Suprapubic skin (tissue), 4 donors: Measurements from ENCODE around the gene SPATA13.

Source experiments
- CTCF ChIP-seq, 2 donors: fragments of 200-600 bp in 1 of 2; fragments of 450-650 bp in 1 of 2; sonication (generic) in 1 of 2; IDR thresholded peaks; one replicate each; pipeline ENCODE4 v1.5.1; 2016 to 2019; ENCODE audit warnings: antibody characterized with exemption in 2 of 2, mild to moderate bottlenecking in 1 of 2, moderate library complexity in 1 of 2
- EP300 ChIP-seq: sonication (generic); formaldehyde crosslinking; IDR thresholded peaks from one replicate; pipeline ENCODE4 v1.6.1; 2017; ENCODE audit warnings: antibody characterized with exemption
- POLR2A ChIP-seq, 2 donors: fragments of 450-650 bp; IDR thresholded peaks; one replicate each; pipeline ENCODE4 v1.6.1; 2017; ENCODE audit warnings: antibody characterized with exemption in 2 of 2, mild to moderate bottlenecking in 2 of 2, moderate library complexity in 2 of 2
- POLR2AphosphoS5 ChIP-seq, 3 donors: sonication (generic); formaldehyde crosslinking; IDR thresholded peaks; one replicate each; pipeline ENCODE4 v1.6.1; 2017; ENCODE audit warnings: antibody characterized with exemption in 3 of 3

GRCh38 chr13:24276861-24277260 lies 116.3 kb downstream of the SPATA13 start:
- TF ChIP-seq POLR2A (IDR thresholded peaks at IDR 0.05) (no peak), CTCF (IDR thresholded peaks at IDR 0.05) (no peak), POLR2AphosphoS5 (IDR thresholded peaks at IDR 0.05) (no peak), EP300 (no peak)
